Amygdala (tissue), 56 donors: ENCODE data around the gene TSPAN12.
"Not testable (repeated sequence)": the region's sequence is repeated elsewhere in the genome, so short reads cannot be mapped to it uniquely, and the experiment has no call there.

Experiments used
- DNase-seq, 56 donors: peaks; one replicate each; lab custom pipeline; 2025; lab: John Stamatoyannopoulos, UW

Gene TSPAN12

GRCh38 chr7:120857588-120858573, at the start of gene TSPAN12:
Gene TSPAN12, minus strand, starts transcription at chr7:120858144. Its CDS starts 1,381 bp downstream, at chr7:120856763.
- peak in 47 of 56 donors; percentile 3 to 73 (median 43) for DNase-seq

- no peak for DNase-seq
These were observed 41.0 kb upstream of the TSPAN12 start for GRCh38 chr7:120898715-120899499.

GRCh38 chr7:120895253-120895652, 37.3 kb upstream of the TSPAN12 start:
- DNase-seq: not testable (repeated sequence)

GRCh38 chr7:120885602-120886001, 27.7 kb upstream of the TSPAN12 start:
- DNase-seq: not testable (repeated sequence)

GRCh38 chr7:120877701-120878100, 19.8 kb upstream of the TSPAN12 start:
- DNase-seq: no peak

- DNase-seq: no peak
These were observed 19.0 kb upstream of the TSPAN12 start for GRCh38 chr7:120876922-120877321.

GRCh38 chr7:120874722-120875121, 16.8 kb upstream of the TSPAN12 start:
- no peak for DNase-seq

GRCh38 chr7:120874016-120874415, 16.1 kb upstream of the TSPAN12 start:
- DNase-seq: no peak

GRCh38 chr7:120873401-120873800, 15.5 kb upstream of the TSPAN12 start:
- no peak for DNase-seq

- no peak for DNase-seq
These were observed 11.8 kb upstream of the TSPAN12 start for GRCh38 chr7:120869700-120870099.

- no peak for DNase-seq
These were observed 10.0 kb upstream of the TSPAN12 start for GRCh38 chr7:120867932-120868331.

GRCh38 chr7:120865191-120865981, 7.4 kb upstream of the TSPAN12 start:
- DNase-seq: no peak

GRCh38 chr7:120864141-120864900, 6.4 kb upstream of the TSPAN12 start:
- DNase-seq: no peak

- DNase-seq: no peak
These were observed 5.1 kb upstream of the TSPAN12 start for GRCh38 chr7:120862987-120863590.

GRCh38 chr7:120860156-120860555, 2.2 kb upstream of the TSPAN12 start:
- DNase-seq: no peak

- no peak for DNase-seq
These were observed 1.5 kb upstream of the TSPAN12 start for GRCh38 chr7:120859459-120859858.

GRCh38 chr7:120856621-120857352, 1.2 kb downstream of the TSPAN12 start:
- peak in 20 of 56 donors; percentile 1 to 40 (median 4) for DNase-seq

- no peak for DNase-seq
These were observed 1.7 kb downstream of the TSPAN12 start for GRCh38 chr7:120856198-120856597.

- no peak for DNase-seq
These were observed 5.2 kb downstream of the TSPAN12 start for GRCh38 chr7:120852700-120853099.
